KBM-7 (cell line): ENCODE results near the gene PIK3CB.
A peak's percentile ranks its signal among the peaks of the same experiment; 100 is the strongest.

Experiments
- DNase-seq: peaks from one replicate; pipeline ENCODE4 v3.0.0-alpha.2; 2015
- in situ Hi-C: fragments of 300-500 bp; cut with MboI; formaldehyde crosslinking; loops from 2 replicates; pipeline ENCODE4 v1.14.3; 2020; ENCODE audit warnings: low sequenced_read_pairs, low pct_unique_long_range_greater_than_20kb, mixed read lengths

Gene PIK3CB

GRCh38 chr3:138834596-138835396, at the start of gene PIK3CB:
Gene PIK3CB, minus strand, starts transcription at chr3:138834928. Its CDS starts 75,585 bp downstream, at chr3:138759343.
- DNase-seq: peak; percentile 91
- in situ Hi-C loops: no loop called here

GRCh38 chr3:138881233-138881632, 46.5 kb upstream of the PIK3CB start:
- no peak for DNase-seq
- in situ Hi-C loops: no loop called here

GRCh38 chr3:138879541-138880380, 45.0 kb upstream of the PIK3CB start:
- in situ Hi-C loops: no loop called here
- DNase-seq: no peak

- in situ Hi-C loops: no loop called here
- no peak for DNase-seq
Measured at GRCh38 chr3:138877226-138877625, 42.5 kb upstream of the PIK3CB start.

GRCh38 chr3:138875754-138876664, 41.3 kb upstream of the PIK3CB start:
- in situ Hi-C loops: no loop called here
- peak; percentile 96 for DNase-seq

GRCh38 chr3:138875096-138875753, 40.5 kb upstream of the PIK3CB start:
- in situ Hi-C loops: no loop called here
- no peak for DNase-seq

GRCh38 chr3:138873471-138874278, 38.9 kb upstream of the PIK3CB start:
- in situ Hi-C loops: no loop called here
- no peak for DNase-seq

- in situ Hi-C loops: no loop called here
- DNase-seq: no peak
Measured at GRCh38 chr3:138872632-138873031, 37.9 kb upstream of the PIK3CB start.

- in situ Hi-C loops: no loop called here
- DNase-seq: no peak
Measured at GRCh38 chr3:138867996-138868395, 33.3 kb upstream of the PIK3CB start.

GRCh38 chr3:138863776-138864113, 29.0 kb upstream of the PIK3CB start:
- in situ Hi-C loops: no loop called here
- no peak for DNase-seq

- peak; percentile 62 for DNase-seq
- in situ Hi-C loops: no loop called here
Measured at GRCh38 chr3:138862924-138863775, 28.4 kb upstream of the PIK3CB start.

- peak; percentile 91 for DNase-seq
- in situ Hi-C loops: no loop called here
Measured at GRCh38 chr3:138862531-138862923, 27.8 kb upstream of the PIK3CB start.

GRCh38 chr3:138861798-138862197, 27.1 kb upstream of the PIK3CB start:
- DNase-seq: no peak
- in situ Hi-C loops: no loop called here

- no peak for DNase-seq
- in situ Hi-C loops: no loop called here
Measured at GRCh38 chr3:138856799-138857198, 22.1 kb upstream of the PIK3CB start.

GRCh38 chr3:138854940-138855339, 20.2 kb upstream of the PIK3CB start:
- no peak for DNase-seq
- in situ Hi-C loops: no loop called here

- no peak for DNase-seq
- in situ Hi-C loops: no loop called here
Measured at GRCh38 chr3:138854204-138854603, 19.5 kb upstream of the PIK3CB start.

- in situ Hi-C loops: no loop called here
- no peak for DNase-seq
Measured at GRCh38 chr3:138850151-138850550, 15.4 kb upstream of the PIK3CB start.
